ENCODE results near the gene RNF17. TPM values are rescaled to one million over a fixed set of nuclear protein-coding genes. Genes with fewer than 3 reads are reported as not detected.

Gene RNF17
- 0.43 TPM in 1 of 2 replicates, not detected in the other for total RNA-seq

GRCh38 chr13:24763596-24764275 lies at the start of gene RNF17:
Gene RNF17, plus strand, starts transcription at chr13:24764169. Its CDS starts 35 bp downstream, at chr13:24764204.

Other genes with a start within 250 kb of the RNF17 start
- gene ATP12A, start 83.8 kb upstream of the RNF17 start, total RNA-seq: under 0.01 TPM in 1 of 2 replicates, not detected in the other